22Rv1 (cell line): Measurements from ENCODE around the gene RETREG1.

Source experiments
- CTCF ChIP-seq: fragments of 450-650 bp; IDR thresholded peaks from 2 replicates; pipeline ENCODE4 v1.5.1; 2017; ENCODE audit warnings: mild to moderate bottlenecking
- ZFX ChIP-seq: fragments of 450-650 bp; IDR thresholded peaks from 2 replicates; pipeline ENCODE4 v1.6.1; 2017; ENCODE audit warnings: antibody characterized with exemption, borderline replicate concordance

DNA sequence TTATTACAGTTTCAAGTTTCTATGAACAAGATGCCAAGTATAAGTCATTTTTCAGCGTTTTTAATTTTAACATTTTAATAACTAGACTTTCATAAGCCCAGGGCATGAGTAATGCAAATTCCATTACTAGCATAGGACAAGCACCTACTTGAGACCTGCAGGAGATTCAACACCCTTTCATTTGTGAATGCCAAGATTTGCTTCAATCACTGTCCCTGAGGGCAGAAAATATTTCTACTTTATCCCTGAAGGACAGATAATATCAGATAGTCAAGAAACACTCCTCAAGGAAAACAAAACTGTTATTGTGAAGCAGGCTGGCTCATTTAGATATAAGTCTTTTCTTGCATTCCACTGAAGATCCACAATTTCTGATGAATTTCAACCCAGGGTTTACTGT is 123.5 kb downstream of the RETREG1 start:
- no peak for TF ChIP-seq CTCF
- TF ChIP-seq ZFX: no peak
